Trophoblast cell (in vitro differentiated cells and primary cell): ENCODE data around the gene DAB2.

Experiments
- DNase-seq, 2 donors: peaks; one replicate each; pipeline ENCODE4 v3.0.0-alpha.2; 2016
- H2AFZ ChIP-seq: 2 replicates; pipeline ENCODE4 v1.6.1; 2013; ENCODE audit warnings: low read length, moderate library complexity, mild to moderate bottlenecking; ENCODE audit not compliant: insufficient read depth, poor library complexity
- H2AK5ac ChIP-seq: 2 replicates; pipeline ENCODE4 v1.6.1; 2013; ENCODE audit warnings: mild to moderate bottlenecking, low read length
- H2BK120ac ChIP-seq: 2 replicates; pipeline ENCODE4 v1.6.1; 2013; ENCODE audit warnings: low read length, mild to moderate bottlenecking, moderate library complexity; ENCODE audit not compliant: insufficient read depth, poor library complexity
- H2BK12ac ChIP-seq: 2 replicates; pipeline ENCODE4 v1.6.1; 2013; ENCODE audit warnings: mild to moderate bottlenecking, low read length, moderate library complexity
- H2BK5ac ChIP-seq: 2 replicates; pipeline ENCODE4 v1.6.1; 2013; ENCODE audit warnings: low read length, low read depth, moderate library complexity, mild to moderate bottlenecking; ENCODE audit not compliant: poor library complexity
- H3K14ac ChIP-seq: 2 replicates; pipeline ENCODE4 v1.6.1; 2013; ENCODE audit warnings: mild to moderate bottlenecking, low read length
- H3K18ac ChIP-seq: 2 replicates; pipeline ENCODE4 v1.6.1; 2013; ENCODE audit warnings: mild to moderate bottlenecking, low read length
- H3K23ac ChIP-seq: 2 replicates; pipeline ENCODE4 v1.6.1; 2013; ENCODE audit warnings: low read length
- H3K27ac ChIP-seq: 2 replicates; pipeline ENCODE4 v1.5.1; 2013; ENCODE audit warnings: low read depth, mild to moderate bottlenecking, inconsistent platforms, low read length, moderate library complexity
- H3K27me3 ChIP-seq: 2 replicates; pipeline ENCODE4 v1.6.1; 2013; ENCODE audit warnings: inconsistent platforms, mild to moderate bottlenecking, low read length, moderate library complexity; ENCODE audit not compliant: insufficient read depth
- H3K36me3 ChIP-seq, 2 experiments: 1 replicate in 1 of 2; 2 replicates in 1 of 2; pipeline ENCODE4 v1.6.1; 2013; ENCODE audit warnings: low read length in 2 of 2, mild to moderate bottlenecking in 2 of 2, moderate library complexity in 1 of 2; ENCODE audit not compliant: insufficient read depth in 2 of 2, control insufficient read depth in 1 of 2
- H3K4ac ChIP-seq: 2 replicates; pipeline ENCODE4 v1.6.1; 2013; ENCODE audit warnings: low read depth, mild to moderate bottlenecking, low read length, moderate library complexity
- H3K4me1 ChIP-seq, 2 experiments: 1 replicate in 1 of 2; 2 replicates in 1 of 2; pipeline ENCODE4 v1.6.1; 2013; ENCODE audit warnings: low read length in 2 of 2, mild to moderate bottlenecking in 2 of 2, moderate library complexity in 1 of 2; ENCODE audit not compliant: insufficient read depth in 2 of 2, control insufficient read depth in 1 of 2
- H3K4me2 ChIP-seq: 2 replicates; pipeline ENCODE4 v1.6.1; 2013; ENCODE audit warnings: inconsistent platforms, mild to moderate bottlenecking, low read length, moderate library complexity
- H3K4me3 ChIP-seq: 2 replicates; pipeline ENCODE4 v1.5.1; 2013; ENCODE audit warnings: mild to moderate bottlenecking, low read depth, low read length, inconsistent platforms
- H3K79me1 ChIP-seq: one replicate; pipeline ENCODE4 v1.6.1; 2013; ENCODE audit warnings: low read length
- H3K79me2 ChIP-seq: 2 replicates; pipeline ENCODE4 v1.6.1; 2013; ENCODE audit warnings: low read length, mild to moderate bottlenecking; ENCODE audit not compliant: control insufficient read depth, insufficient read depth, poor library complexity
- H3K9ac ChIP-seq: 2 replicates; pipeline ENCODE4 v1.6.1; 2013; ENCODE audit warnings: mild to moderate bottlenecking, low read length
- H3K9me3 ChIP-seq: 2 replicates; pipeline ENCODE4 v1.6.1; 2013; ENCODE audit warnings: low read depth, mild to moderate bottlenecking, control low read depth, inconsistent platforms, low read length; ENCODE audit not compliant: insufficient read depth
- H4K12ac ChIP-seq: 2 replicates; pipeline ENCODE4 v1.6.1; 2013; ENCODE audit warnings: low read depth, mild to moderate bottlenecking, low read length, moderate library complexity
- H4K8ac ChIP-seq: 2 replicates; pipeline ENCODE4 v1.6.1; 2013; ENCODE audit warnings: low read depth, mild to moderate bottlenecking, low read length, moderate library complexity
- H4K91ac ChIP-seq: one replicate; pipeline ENCODE4 v1.6.1; 2013; ENCODE audit warnings: low read depth, mild to moderate bottlenecking, low read length, moderate library complexity
- WGBS: extraction: QIAGEN DNeasy Blood & Tissue Kit; methylation state at CpG from one replicate; pipeline ENCODE4 v1.1.7; 2013; ENCODE audit warnings: missing lambda C conversion rate; ENCODE audit not compliant: insufficient read length, insufficient coverage; ENCODE audit errors: extremely low coverage; 5-methylcytosine and 5-hydroxymethylcytosine counted together

The DAB2 gene

DNA sequence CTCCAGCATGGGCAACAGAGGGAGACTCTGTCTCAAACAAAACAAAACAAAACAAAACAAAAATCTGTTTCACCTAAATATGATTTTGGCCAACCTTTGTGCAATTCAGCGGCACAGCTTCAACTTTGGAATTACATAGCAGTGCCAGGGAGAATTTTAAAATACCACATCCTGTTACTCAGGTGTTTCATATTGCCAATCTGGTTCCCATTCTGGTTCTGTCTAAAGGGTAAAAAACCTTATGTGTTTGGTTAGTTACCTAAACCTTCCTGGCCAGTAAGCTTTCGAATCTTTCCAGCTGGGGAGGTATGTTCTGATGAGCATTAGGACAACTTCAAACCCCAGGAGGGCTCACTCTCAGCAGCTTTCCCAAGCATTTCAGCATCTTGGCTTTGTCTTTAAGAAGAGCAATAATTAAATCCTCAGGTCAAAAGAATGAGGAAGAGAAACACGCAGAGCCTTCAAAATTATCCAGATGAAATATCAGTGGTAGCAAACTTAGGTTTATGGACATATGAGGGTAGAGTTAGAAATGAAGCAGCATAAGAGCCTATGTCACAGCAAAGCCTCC, 2.7 kb downstream of the DAB2 start:
- Histone ChIP-seq H3K4ac (peak overlapping the region; percentile 80), H3K36me3 (no peaks in the 10 kb centered on the region), H3K79me2 (peaks cover 3% of the 10 kb centered on the region), H4K91ac (peak overlapping the region; percentile 92), H2BK120ac (peak overlapping the region; percentile 93), H3K27ac (peak overlapping the region; percentile 93), H2BK12ac (peak overlapping the region; percentile 93), H3K14ac (peak overlapping the region; percentile 71), H3K4me1 (peaks cover 18 to 21% of the 10 kb centered on the region in 2 experiments), H3K79me1 (peaks cover 27% of the 10 kb centered on the region), H2AFZ (no peak overlapping the region), H3K4me3 (no peak overlapping the region), H3K23ac (no peak overlapping the region), H4K8ac (no peak overlapping the region), H3K27me3 (no peaks in the 10 kb centered on the region), H3K9me3 (no peaks in the 10 kb centered on the region), H2AK5ac (peak overlapping the region; percentile 70), H3K9ac (no peak overlapping the region), H2BK5ac (peak overlapping the region; percentile 76), H3K4me2 (no peak overlapping the region), H4K12ac (no peak overlapping the region), H3K18ac (no peak overlapping the region)
- no CpG with 5 or more reads among the region's 3 CpGs for whole genome bisulfite sequencing
- no peak for DNase-seq

- Histone ChIP-seq H3K36me3 (no peaks in the 10 kb centered on the region), H3K4me2 (no peak overlapping the region), H2BK5ac (no peak overlapping the region), H4K8ac (peak overlapping the region; percentile 13), H3K79me1 (peaks cover 24% of the 10 kb centered on the region), H2AFZ (no peak overlapping the region), H2AK5ac (no peak overlapping the region), H2BK120ac (peak overlapping the region; percentile 2), H2BK12ac (peak overlapping the region; percentile 77), H3K27ac (no peak overlapping the region), H3K18ac (no peak overlapping the region), H3K14ac (no peak overlapping the region), H3K4me3 (no peak overlapping the region), H3K23ac (no peak overlapping the region), H3K4ac (peak overlapping the region; percentile 72), H3K9me3 (no peaks in the 10 kb centered on the region), H3K4me1 (peaks cover 15 to 19% of the 10 kb centered on the region in 2 experiments), H4K12ac (no peak overlapping the region), H3K9ac (no peak overlapping the region), H3K27me3 (no peaks in the 10 kb centered on the region), H4K91ac (no peak overlapping the region), H3K79me2 (peaks cover 3% of the 10 kb centered on the region)
- no CpG with 5 or more reads among the region's 6 CpGs for WGBS
- DNase-seq, result peak in 1 of 2 donors; percentile 46
These were observed 4.2 kb downstream of the DAB2 start for GRCh38 chr5:39420482-39421145.

DNA sequence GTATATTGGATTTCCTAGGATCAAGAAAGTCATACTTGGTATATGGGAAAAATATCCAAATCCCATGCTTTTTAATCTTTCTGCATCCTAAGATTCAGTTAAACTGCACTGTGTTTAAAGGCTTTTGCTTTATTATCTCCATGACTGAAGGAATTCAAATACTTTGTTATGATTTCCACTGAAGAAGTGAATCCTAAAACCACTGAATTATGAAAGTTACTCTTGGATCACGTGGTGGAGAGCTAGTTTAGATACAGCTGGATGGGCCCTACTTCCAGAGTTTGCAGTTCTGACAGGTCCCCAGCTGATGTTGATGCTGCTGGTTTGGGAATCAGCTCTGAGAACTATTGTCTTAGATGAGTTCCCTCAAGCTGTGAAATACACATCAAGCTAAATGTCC, 5.0 kb downstream of the DAB2 start:
- peaks cover 12 to 19% of the 10 kb centered on the region in 2 experiments for H3K4me1 ChIP-seq
- no peak overlapping the region for H2AFZ ChIP-seq

GRCh38 chr5:39417979-39418378, 6.8 kb downstream of the DAB2 start:
- H3K4me2 ChIP-seq, result no peak overlapping the region
- H3K27ac ChIP-seq, result no peak overlapping the region
- H3K4me3 ChIP-seq, result no peak overlapping the region
- no peaks in the 10 kb centered on the region for H3K9me3 ChIP-seq
- H3K9ac ChIP-seq, result no peak overlapping the region
- no peaks in the 10 kb centered on the region for H3K79me2 ChIP-seq
- no peak for DNase-seq
- H3K36me3 ChIP-seq, result no peaks in the 10 kb centered on the region
- H3K18ac ChIP-seq, result no peak overlapping the region
- no peak overlapping the region for H4K8ac ChIP-seq
- no peak overlapping the region for H2BK120ac ChIP-seq
- H4K91ac ChIP-seq, result no peak overlapping the region
- no peak overlapping the region for H3K4ac ChIP-seq
- H3K23ac ChIP-seq, result no peak overlapping the region
- no peak overlapping the region for H4K12ac ChIP-seq
- no peak overlapping the region for H2BK5ac ChIP-seq
- H3K14ac ChIP-seq, result no peak overlapping the region
- H3K27me3 ChIP-seq, result no peaks in the 10 kb centered on the region
- WGBS, result no CpG with 5 or more reads among the region's 3 CpGs
- H3K79me1 ChIP-seq, result peaks cover 7% of the 10 kb centered on the region
- no peak overlapping the region for H2AK5ac ChIP-seq
- peaks cover 10 to 16% of the 10 kb centered on the region in 2 experiments for H3K4me1 ChIP-seq
- H2BK12ac ChIP-seq, result no peak overlapping the region
- no peak overlapping the region for H2AFZ ChIP-seq

More for the DNA sequence above, 5.0 kb downstream of the DAB2 start:
- no peaks in the 10 kb centered on the region for H3K79me2 ChIP-seq
- WGBS, result no CpG with 5 or more reads among the region's 1 CpG
- H3K23ac ChIP-seq, result no peak overlapping the region
- no peak overlapping the region for H2AK5ac ChIP-seq
- no peak overlapping the region for H3K4me2 ChIP-seq
- no peak overlapping the region for H3K4ac ChIP-seq
- no peak overlapping the region for H2BK120ac ChIP-seq
- H4K12ac ChIP-seq, result no peak overlapping the region
- no peak overlapping the region for H2BK5ac ChIP-seq
- no peak overlapping the region for H4K91ac ChIP-seq
- no peak overlapping the region for H3K9ac ChIP-seq
- H2BK12ac ChIP-seq, result no peak overlapping the region
- no peak overlapping the region for H3K27ac ChIP-seq
- no peaks in the 10 kb centered on the region for H3K36me3 ChIP-seq
- no peaks in the 10 kb centered on the region for H3K27me3 ChIP-seq
- DNase-seq, result no peak
- no peak overlapping the region for H4K8ac ChIP-seq
- H3K79me1 ChIP-seq, result peaks cover 19% of the 10 kb centered on the region
- no peak overlapping the region for H3K4me3 ChIP-seq
- no peaks in the 10 kb centered on the region for H3K9me3 ChIP-seq
- no peak overlapping the region for H3K14ac ChIP-seq
- H3K18ac ChIP-seq, result no peak overlapping the region
